Activated CD8-positive, alpha-beta memory T cell treated with anti-CD3 and anti-CD28 coated beads for 4 hours (primary cell): ENCODE measurements around the gene TRIP13.
A peak's percentile ranks its signal among the peaks of the same experiment; 100 is the strongest.
"Not testable (repeated sequence)": the region's sequence is repeated elsewhere in the genome, so short reads cannot be mapped to it uniquely, and the experiment has no call there.

Experiments
- DNase-seq, 2 donors: peaks; one replicate each; pipeline ENCODE4 v3.0.0-alpha.2; 2020; ENCODE audit warnings: low read depth in 2 of 2

Gene TRIP13

GRCh38 chr5:891117-891836 lies 1.4 kb upstream of the TRIP13 start:
- no peak for DNase-seq

- no peak for DNase-seq
Measured at GRCh38 chr5:891837-892393, 769 bp upstream of the TRIP13 start.

GRCh38 chr5:893137-893506 lies 438 bp downstream of the TRIP13 start:
- no peak for DNase-seq

- no peak for DNase-seq
Measured at GRCh38 chr5:893711-894110, 1.0 kb downstream of the TRIP13 start.

GRCh38 chr5:900781-901180 lies 8.1 kb downstream of the TRIP13 start:
- DNase-seq, result no peak

- no peak for DNase-seq
Measured at GRCh38 chr5:902129-902916, 9.6 kb downstream of the TRIP13 start.

GRCh38 chr5:903756-904096 lies 11.0 kb downstream of the TRIP13 start:
- no peak for DNase-seq

GRCh38 chr5:905139-905642 lies 12.5 kb downstream of the TRIP13 start:
- no peak for DNase-seq

- no peak for DNase-seq
Measured at GRCh38 chr5:907366-907910, 14.8 kb downstream of the TRIP13 start.

- no peak for DNase-seq
Measured at GRCh38 chr5:908172-908571, 15.5 kb downstream of the TRIP13 start.

GRCh38 chr5:909086-909485 lies 16.4 kb downstream of the TRIP13 start:
- no peak for DNase-seq

GRCh38 chr5:909994-910768 lies 17.5 kb downstream of the TRIP13 start:
- no peak for DNase-seq

- no peak for DNase-seq
Measured at GRCh38 chr5:910769-911160, 18.1 kb downstream of the TRIP13 start.

GRCh38 chr5:911601-912000 lies 18.9 kb downstream of the TRIP13 start:
- no peak for DNase-seq

GRCh38 chr5:912280-913091 lies 19.8 kb downstream of the TRIP13 start:
- DNase-seq, result peak; percentile 25 to 42

GRCh38 chr5:914174-914573 lies 21.5 kb downstream of the TRIP13 start:
- DNase-seq, result no peak

- DNase-seq, result no peak
Measured at GRCh38 chr5:914612-915011, 21.9 kb downstream of the TRIP13 start.

GRCh38 chr5:915346-915745 lies 22.7 kb downstream of the TRIP13 start:
- DNase-seq, result not testable (repeated sequence)

- no peak for DNase-seq
Measured at GRCh38 chr5:915946-916345, 23.3 kb downstream of the TRIP13 start.

GRCh38 chr5:916441-917293 lies 24.0 kb downstream of the TRIP13 start:
- DNase-seq, result no peak
